Left forelimb (tissue), 1 donor: Measurements from ENCODE around the gene PEPD.

Experiments used
- DNase-seq: peaks from one replicate; pipeline ENCODE4 v3.0.0-alpha.2; 2018; ENCODE audit warnings: low spot score

The PEPD gene

DNA sequence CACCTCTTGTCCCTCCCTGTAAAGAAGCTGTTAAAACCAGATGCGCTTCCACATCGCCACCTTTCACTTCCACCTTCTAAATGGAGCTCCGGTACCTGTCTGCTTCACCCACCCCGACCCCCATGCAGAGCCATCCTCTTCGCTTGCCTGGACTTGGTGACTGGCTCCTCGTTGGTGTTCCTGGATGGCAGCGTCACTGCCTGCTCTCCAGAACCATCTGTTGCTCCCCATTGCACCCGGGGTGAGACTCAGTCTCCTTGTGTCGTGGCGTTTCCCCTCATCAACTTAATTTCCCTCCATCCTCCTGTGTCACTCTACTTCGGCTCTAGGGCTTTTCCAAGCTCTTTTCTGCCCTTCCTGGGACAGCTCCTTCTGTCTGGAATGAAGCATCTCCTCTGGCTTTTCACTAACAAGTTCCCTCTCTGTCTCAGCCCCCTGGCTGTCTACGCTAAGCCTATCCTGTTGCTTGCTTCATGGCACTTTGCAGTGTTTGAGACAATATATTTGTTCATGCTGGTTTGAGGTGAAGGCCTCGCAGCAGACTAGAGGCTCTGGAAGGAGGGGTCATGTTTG lies 137.8 kb downstream of the PEPD start:
- DNase-seq, result no peak

DNA sequence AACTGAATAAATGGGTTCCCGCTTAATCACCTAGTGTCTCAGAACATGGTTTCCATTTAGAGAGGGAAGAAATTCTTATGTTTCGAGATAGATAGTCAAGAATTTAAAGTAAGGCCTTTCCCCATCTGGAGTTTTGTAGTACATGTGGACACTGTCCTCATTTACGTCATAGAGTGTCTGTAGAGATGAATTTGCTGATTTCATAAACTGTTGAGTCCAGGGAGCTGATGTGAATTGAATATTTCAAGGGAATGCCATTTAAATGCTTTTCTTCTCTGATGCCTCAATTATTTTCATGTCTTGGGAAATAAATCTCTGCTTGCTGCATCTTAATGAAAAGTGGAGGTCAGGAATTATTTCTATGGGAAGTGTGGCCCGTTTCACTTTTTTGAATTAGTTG lies 138.6 kb downstream of the PEPD start:
- DNase-seq, result no peak

DNA sequence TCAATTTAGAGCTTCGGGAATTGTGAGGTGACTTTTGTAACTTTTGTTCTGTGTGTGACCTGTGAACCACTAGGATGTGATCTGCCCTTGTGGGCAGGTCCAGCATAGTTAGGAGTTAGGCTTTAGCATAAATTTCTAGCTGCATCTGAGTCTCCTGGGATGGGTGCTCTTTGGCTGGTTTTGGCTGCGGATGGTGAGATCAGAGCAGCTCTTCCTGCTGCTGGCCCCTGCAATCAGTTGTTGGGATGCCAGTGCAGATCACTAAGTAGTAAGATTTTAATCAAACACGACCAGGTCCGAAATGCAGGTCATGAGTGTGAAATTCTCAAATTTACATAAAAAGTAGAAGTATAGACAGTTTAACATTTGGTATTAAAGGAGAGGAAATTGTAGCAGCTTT lies 139.6 kb downstream of the PEPD start:
- no peak for DNase-seq

DNA sequence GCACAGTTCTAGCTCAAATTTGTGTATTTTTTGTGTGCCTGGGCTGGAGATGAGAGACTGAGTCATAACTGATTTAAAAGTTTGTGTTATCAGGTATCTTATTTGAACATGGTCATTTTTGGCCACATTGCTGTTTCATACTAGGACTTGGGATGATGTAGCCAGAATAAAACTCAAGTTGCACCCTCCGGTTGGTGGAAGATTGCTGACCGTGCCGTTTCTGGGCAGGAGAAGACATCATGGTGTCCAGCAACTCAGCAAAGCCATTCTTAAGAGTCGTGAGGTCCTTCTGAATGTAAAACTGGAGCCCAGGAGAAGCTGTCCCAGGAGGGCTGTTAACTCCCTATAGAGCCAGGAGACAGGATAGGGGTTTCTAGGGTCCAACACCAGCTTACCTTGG lies 140.5 kb downstream of the PEPD start:
- no peak for DNase-seq

DNA sequence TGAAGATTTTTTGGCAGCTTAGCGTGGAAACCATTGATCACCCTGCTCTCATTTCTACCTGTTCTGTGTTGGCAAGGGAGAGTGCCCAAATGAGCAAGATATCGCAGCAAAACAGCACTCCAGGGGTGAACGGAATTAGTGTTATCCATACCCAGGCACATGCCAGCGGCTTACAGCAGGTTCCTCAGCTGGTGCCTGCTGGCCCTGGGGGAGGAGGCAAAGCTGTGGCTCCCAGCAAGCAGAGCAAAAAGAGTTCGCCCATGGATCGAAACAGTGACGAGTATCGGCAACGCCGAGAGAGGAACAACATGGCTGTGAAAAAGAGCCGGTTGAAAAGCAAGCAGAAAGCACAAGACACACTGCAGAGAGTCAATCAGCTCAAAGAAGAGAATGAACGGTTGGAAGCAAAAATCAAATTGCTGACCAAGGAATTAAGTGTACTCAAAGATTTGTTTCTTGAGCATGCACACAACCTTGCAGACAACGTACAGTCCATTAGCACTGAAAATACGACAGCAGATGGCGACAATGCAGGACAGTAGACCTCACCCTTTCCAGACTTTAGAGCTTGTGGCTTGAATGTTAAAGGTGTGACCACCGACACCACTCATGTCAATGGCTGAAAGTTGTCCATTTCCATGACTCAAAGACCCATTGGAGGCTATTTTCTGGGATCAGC lies 142.3 kb downstream of the PEPD start:
- DNase-seq, result no peak

DNA sequence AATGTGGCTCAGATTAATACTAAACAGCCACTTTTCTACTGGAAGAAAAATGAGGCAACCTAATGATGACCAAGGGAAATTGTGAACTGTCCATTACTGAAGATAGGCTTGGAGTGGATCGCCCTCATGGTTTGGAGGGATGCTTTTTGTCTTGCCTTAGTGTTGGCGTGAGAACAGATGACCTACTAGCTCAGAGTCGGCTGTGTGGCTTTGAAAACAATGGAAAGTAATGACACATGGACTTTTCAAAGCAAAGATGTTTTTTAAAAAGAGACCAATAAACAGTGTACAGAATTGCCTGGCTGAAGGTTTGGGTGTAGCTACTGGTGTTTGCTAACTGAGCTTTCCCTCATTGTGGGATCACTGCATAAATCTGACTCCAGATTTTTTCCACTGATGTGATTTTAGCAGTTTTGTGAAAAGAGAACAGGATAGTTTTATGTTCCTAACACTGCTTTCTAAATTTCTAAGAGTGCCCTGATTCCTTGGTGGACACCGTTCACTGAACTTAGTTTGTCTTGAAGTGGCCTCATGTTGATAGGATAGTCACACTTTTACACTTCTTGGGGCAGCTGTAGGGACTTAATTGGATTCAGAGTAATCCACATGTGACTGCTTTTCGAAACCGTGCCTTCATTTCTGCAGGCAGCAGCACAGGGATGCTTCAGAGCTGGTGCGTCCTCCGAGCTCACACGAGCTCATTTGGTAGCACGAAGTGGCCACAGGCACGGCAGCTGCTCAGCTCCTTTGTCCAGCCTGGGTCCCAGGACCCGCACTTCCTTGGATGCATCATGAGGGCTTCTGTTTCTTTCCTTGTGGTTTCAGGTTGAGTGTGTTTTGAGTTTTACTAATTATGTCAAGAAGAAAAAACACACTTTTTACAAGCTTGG lies 143.8 kb downstream of the PEPD start:
- no peak for DNase-seq

DNA sequence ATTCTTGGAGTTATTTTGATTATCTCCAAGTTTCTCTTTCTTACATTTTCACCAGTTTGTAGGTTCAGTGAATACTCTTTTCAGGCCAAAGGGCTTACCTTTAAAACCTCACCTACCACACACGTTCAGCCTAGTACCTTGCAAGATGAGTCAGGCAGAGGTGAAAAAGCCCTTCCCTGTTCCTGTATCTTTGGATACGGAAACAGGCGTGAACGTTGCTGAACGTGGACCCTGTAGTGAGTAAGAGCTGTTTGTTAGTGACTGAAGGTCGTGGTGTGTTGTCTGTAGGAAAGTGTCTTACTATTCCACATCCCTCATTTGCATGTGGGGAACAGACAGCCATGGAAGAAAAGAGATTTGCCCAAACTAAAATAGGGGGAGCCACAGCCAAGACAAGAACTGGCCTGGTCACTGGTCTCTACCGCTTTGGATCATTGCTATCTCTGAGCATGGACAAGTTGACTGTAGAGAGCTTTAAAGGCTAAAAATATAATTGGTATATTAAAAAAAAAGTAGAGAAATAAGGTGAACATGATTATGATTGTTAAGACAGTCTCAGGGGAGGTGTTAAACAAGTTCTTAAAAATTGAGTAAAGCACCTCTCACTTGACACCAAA lies 144.5 kb downstream of the PEPD start:
- no peak for DNase-seq

- DNase-seq, result no peak
These were observed 145.2 kb downstream of the PEPD start for GRCh38 chr19:33376423-33376822.

GRCh38 chr19:33375837-33376159 lies 145.8 kb downstream of the PEPD start:
- DNase-seq, result no peak

DNA sequence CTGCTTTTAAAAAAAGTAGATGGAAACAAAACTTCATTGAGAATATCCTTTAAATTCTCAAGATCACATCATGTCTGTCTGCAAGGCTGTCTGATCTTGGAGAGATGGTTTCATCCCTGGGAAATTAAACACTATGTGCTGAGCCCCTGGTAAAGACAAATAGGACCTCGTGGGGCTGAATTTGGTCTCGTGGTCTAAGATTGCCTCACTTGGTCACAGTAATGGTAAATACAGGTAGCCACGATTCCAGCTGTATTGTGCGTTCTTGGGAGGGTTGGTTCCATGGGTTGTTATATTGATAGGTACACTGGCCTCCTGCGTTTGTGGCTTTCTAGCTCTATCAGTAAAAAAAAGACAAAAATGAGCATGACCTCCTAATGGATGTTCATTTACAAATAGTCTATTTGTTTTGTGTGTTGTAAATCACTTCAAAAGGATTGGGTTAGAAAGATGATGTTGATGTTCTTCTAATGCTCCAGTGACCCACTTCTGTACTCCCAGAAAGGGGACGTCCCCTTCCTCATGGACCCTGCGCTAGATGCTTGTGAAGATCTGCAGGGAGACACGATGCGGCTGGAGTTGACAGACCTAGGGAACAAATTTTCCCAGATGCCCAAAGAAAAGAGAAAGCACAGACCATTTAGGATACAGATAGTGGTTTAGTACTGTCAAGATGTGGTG lies 146.3 kb downstream of the PEPD start:
- DNase-seq, result no peak

DNA sequence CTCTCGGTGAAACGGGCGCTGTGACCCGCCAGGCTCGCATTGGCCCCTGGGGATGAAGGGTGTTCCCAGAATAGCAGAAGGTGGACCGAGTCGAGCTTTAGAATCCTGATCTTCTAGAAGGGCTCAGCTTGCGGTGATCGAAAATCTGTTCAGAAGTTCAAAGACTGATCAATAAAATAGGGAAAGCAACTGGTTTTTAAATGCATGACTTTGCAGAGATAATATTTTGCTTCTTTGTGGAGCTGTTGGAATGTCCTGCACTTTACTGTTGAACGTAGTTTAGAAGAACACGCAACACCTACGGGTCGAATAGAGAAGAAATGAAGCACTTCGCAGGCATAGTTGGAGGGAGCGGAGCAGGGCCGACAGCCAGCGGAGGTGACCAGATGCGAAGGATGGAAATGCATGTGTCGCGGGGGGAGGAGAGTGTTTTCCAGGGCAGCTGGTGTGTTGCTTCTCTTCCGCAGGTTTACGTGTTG lies 147.3 kb downstream of the PEPD start:
- no peak for DNase-seq

DNA sequence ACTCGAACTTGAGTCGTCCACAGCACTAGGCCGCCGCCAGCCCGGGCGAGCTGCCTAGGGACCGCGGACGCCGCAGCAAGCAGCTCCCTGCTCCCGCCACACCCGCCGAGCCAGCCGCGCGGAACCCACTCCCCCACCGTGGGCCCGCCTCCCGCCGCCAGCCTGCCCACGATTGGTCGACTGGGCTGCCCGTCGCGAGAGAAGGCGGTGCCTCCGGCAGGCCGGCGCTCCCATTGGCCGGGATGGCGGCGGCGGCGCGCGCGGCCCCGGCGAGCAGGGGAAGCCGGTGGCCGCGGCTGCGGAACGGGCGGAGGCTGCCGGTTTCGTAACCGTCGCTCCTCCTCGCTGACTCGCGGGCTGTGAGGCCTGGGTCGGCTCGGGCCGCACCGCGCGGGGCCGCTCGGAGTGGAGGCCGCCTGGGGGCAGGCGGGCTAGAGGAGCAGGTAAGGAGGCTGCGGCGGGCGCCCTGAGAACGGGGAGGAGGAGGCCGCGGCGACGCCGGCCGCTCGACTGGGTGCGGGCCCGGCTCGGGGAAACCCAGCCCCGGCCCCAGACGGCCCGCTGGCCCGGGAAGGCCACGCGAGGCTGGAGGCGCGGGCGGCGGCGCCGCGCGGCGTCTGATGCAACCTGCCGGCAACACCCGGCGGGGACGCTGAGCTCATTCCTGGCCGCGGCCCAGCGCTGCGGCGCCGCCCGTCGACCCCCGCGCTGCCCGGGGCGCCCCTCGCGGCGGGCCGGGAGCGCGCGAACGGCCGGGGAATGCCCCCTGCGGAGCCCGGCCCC lies 147.9 kb downstream of the PEPD start, which contains the start of gene CEBPG:
Gene CEBPG, plus strand, starts transcription at position 257 of the 783 bp plus-strand sequence. CDS start 5,531 bp downstream, outside the sequence.
- DNase-seq, result peak; percentile 99

- no peak for DNase-seq
These were observed 150.8 kb downstream of the PEPD start for GRCh38 chr19:33370783-33371182.

- no peak for DNase-seq
These were observed 153.3 kb downstream of the PEPD start for GRCh38 chr19:33368074-33368864.

GRCh38 chr19:33366897-33367296 lies 154.7 kb downstream of the PEPD start:
- no peak for DNase-seq

DNA sequence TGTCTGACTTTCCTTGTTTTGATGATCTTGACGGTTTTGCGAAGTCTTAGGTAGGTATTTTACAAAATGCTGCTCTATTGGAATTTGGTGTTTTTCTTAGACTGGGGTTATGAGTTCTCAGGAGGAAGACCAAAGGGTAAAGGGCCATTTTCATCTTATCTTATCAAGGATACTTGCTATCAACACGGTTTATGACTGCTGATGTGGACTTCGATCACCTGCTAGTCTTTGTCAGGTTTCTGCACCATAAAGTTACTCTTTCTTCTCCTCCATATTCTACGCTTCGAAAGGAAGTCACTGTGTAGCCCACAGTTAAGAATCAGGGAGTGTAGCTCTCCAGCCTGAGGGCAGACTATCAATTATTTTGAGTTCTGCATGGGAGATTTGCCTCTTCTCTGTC lies 155.5 kb downstream of the PEPD start:
- no peak for DNase-seq

DNA sequence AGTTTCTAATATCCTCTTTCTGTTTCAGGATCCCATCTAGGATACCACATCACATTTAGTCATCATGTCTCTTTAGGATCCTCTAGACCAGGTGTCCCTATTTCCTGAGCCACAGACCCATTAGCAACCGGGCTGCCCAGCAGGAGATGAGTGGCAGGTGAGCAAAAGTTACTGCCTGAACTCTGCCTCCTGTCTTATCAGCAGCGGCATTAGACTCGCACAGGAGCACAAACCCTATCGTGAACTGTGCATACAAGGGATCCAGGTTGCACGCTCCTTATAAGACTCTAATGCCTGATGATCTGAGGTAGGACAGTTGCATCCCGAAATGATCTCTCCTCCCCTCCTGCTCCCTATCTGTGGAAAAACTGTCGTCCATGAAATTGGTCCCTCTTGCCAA lies 155.9 kb downstream of the PEPD start:
- DNase-seq, result no peak

DNA sequence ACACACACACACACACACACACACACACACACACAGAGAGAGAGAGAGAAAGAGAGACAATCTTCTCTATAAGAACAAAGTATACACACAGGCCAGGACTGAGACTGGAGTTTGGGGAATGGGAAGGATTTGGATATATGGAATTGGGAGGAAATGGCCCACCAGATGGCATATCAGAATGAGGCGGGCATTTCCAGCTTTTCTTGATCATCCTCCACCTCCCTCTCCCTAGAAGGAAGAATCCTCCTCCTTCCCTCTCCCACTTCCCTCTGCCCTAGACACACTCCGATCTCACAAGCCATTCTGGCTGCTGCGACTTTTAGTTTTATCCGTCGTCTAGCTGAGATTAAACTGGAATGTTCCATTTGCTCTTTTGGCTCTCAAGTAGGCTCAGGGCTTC lies 158.1 kb downstream of the PEPD start:
- no peak for DNase-seq

- DNase-seq, result no peak
These were observed 158.9 kb downstream of the PEPD start for GRCh38 chr19:33362508-33363228.

DNA sequence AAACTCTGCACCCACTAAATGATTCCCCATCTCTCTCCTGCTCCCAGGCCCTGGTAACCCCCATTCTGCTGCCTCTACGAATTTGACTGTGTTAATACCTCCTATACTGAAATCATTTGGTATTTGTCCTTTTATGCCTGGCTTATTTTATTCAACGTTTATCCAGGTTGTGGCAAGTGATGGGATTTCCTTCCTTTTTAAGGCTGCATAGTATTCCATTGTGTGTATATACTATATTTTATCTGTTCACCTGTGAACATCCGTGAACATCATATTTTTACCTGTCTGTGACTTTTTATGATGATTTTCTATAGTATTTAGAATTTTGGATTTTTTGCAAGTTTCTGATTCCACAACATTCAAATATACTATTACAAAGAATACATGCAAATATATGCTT lies 162.0 kb downstream of the PEPD start:
- no peak for DNase-seq
